GM19035 (cell line): ENCODE data around the gene CNTN2.

Experiments
- ATAC-seq: cut with Tn5 transposase; IDR thresholded peaks from one replicate; pipeline ENCODE4 v1.9.1; 2021; ENCODE audit not compliant: unreplicated experiment

CNTN2 gene

DNA sequence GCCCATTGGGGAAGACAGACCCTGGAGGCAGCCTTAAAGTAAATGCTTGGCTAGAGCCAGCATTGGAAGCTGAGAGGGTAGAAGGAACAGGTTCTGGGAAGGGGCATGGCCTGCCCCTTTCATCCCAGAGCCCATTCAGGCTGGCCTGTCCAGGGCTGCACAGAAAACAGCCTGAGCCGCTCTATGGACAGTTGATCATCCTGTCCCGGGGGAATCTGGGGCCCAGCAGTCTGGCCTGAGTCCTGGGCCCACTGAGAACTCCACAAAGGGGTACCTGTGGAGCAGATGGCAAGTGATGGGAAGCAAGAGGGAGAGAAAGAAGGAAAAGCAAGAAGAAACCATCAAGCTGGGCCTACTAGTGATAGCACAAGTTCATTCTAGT lies 28.0 kb downstream of the CNTN2 start:
- no peak for ATAC-seq

DNA sequence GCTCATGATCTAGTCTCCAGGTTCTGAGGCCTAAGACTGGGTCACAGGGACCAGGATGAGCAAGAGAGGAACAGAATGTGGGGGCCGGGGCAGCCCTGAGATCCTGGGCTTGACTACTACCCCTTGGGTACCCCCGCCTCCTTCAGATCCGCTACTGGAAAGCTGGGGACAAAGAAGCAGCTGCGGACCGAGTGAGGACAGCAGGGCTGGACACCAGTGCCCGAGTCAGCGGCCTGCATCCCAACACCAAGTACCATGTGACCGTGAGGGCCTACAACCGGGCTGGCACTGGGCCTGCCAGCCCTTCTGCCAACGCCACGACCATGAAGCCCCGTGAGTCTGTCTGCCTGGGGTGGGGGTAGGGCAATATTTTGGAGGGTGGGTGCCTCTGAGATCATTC lies 28.8 kb downstream of the CNTN2 start:
- ATAC-seq, result no peak

DNA sequence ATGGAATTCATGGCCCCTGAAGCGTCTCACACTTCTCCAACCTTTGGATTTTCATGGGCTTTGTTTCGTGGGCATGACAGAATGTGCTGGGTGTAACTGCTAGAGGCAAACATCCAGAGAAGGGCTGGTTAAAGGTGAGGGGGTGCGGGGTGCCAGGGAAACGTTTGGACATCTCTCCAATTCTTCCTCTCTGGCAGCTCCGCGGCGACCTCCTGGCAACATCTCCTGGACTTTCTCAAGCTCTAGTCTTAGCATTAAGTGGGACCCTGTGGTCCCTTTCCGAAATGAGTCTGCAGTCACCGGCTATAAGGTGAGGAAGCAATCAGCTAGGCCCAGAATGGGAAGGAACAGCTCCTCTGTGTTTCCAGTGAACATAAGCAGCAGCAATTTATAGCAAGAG lies 29.3 kb downstream of the CNTN2 start:
- ATAC-seq, result no peak

DNA sequence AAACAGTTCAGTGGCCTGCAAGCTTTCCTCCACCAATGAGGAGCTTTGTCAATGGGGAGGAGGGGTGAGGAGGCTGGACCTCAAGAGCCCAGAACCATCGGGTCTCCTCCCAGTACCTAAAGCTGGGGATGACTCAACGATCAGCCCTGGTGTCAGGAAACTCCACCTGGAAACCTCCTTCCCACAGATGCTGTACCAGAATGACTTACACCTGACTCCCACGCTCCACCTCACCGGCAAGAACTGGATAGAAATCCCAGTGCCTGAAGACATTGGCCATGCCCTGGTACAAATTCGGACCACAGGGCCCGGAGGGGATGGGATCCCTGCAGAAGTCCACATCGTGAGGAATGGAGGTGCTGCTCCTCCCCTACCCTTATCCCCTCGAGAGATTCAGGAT lies 29.9 kb downstream of the CNTN2 start:
- no peak for ATAC-seq

DNA sequence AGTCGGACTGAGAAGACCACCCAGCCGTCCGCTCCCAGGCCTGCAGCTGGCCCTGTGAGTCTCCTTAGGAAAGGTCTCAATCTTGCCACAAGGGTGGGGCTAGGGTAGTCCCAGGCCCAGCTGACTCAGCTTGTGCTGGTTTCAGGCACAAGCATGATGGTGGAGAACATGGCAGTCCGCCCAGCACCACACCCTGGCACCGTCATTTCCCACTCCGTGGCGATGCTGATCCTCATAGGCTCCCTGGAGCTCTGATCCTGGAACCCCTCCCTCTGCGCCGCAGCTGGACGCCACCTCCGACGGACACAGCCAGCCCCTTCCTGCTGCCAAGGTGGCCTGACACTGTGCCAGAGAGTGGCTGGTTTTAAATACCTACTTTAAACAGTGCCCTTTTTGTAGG lies 30.5 kb downstream of the CNTN2 start:
- ATAC-seq, result no peak

DNA sequence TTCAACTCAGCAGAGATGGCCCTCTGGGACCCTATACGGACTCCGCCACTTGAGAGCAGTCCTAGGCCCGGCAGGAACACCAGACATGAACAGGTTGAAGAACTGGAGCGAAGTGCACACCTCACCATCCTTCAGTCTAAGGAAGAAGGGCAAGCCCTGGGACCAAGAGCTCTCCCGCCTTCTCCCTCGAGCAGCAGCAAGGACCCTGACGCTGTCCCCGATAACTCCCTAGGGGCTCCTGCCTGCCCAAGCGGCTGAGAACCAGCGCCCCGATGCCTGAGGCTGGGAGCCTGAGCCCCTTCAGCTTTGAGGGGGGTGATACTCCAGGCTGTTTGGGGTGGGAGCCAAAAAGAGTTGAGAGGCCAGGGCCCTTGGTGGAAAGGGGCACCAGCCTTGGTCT lies 31.1 kb downstream of the CNTN2 start:
- ATAC-seq, result no peak

DNA sequence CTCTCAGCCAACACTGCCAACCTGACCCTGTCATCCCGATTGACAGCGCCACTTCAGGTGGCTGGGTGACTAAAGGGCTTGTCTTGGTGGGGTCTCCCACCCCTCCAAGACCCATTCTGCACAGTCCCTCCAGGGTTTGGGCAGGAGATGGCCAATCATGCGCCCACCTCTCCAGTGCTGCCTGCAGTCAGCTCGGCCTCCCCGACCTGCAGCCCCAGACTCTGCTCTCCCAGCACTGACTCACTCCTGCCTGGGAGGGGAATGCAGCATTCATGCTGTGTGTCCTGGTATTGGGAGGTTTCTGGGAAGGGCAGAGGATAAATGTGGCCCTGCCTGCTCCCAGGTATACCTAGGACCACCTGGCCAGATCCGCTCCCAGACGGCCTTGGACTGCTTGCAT lies 31.5 kb downstream of the CNTN2 start:
- no peak for ATAC-seq

DNA sequence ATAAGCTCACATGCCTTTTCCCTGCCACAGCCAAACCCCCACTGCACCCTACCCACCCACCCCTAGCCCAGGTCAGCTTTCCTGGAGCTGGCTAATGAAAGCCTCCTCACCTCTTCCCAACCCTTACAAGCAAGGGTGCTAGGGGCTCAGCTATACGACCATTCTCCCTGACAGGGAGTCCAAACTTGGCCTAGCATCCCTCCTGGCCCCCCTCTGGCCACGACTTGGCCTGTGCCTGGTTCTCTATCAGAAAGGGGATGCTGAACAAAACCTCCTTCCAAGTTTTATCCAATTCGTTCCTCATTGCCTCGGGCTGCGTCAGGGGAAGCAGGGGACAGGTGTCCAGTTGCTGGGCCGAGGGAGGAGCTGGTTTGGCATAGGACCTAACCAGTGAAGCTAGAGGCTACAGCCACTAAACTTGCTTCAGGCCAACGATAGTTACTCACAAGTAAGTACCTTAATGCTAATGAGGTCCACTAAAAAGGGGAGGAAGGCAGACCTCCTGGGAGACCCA lies 32.7 kb downstream of the CNTN2 start:
- no peak for ATAC-seq

DNA sequence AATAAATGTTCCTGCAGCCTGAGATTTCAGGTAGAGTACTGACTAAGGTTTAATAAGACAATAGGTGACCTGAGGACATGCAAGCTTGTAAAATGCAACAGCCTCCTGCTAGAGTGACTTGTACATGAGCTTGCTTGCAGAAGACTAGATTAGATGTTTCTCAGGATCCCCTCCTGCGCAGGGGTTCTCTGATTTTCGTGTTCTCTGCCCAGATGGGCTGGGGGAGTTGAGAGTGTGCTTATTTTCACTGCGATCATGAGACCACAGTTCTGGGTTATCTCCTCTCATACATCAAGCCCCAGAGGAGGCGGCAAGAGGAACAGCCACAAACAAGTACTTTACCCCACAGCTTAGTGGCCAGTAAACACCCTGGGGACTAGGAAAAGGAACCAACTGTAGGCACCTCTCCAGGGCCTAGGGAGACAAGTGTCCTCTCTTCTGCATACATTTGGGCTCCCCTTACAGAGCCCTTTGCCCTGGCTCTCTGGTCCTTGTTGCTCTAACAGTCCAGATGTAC lies 33.3 kb downstream of the CNTN2 start:
- no peak for ATAC-seq

DNA sequence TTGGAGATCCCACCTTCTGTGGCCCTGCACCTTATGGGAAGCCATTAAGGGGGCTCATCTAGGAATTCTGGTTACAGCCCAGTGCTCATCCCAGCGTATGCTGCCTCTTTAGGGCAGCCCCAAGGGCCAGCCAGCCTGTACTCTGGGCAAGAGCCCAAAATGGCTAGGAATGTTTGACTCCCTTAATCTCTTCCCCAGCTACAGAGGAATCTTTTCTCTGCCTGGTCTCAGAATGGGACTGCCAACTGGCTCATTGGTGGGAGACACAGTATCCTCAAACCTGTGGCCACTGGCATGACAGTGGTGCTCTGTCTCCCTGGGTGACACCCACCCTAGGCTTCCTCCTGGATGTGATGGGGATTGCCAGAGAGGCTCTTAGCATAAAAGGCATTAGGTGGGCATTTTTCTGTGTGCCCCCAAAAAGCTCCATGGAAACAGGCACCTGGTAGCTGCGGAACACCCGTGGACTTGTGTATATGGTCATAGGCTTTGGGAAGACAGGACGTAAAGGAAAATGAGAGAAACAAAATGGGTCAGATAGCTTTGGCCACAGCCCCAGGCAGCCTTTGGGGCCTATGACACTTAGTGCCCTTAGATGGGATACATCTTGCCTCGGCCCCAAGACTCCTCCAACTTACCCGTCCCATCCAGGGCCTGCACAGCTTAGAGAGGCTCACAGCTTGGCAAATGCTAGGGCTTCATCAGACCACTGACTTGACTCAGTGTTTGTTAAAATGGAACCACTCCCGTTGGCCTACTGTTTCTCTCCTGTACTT lies 34.3 kb downstream of the CNTN2 start:
- ATAC-seq, result no peak

DNA sequence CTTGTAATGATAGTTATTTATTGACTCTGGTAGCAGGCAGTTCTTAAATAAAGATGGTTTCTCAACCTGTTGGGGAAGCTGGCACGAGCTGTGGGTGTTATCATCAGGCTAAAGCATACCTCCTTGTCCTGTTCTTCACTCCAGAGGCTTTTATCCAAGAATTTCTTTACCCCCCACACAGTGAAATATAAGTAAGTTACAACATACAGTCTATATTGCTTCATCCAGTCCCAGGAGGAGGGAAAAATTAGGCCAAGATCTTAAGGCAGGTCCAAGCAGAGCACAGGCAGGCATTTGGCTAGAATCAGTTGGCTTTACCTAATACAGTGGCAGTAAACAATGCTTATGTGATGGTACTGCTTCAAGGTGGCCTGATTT lies 34.9 kb downstream of the CNTN2 start:
- ATAC-seq, result no peak

DNA sequence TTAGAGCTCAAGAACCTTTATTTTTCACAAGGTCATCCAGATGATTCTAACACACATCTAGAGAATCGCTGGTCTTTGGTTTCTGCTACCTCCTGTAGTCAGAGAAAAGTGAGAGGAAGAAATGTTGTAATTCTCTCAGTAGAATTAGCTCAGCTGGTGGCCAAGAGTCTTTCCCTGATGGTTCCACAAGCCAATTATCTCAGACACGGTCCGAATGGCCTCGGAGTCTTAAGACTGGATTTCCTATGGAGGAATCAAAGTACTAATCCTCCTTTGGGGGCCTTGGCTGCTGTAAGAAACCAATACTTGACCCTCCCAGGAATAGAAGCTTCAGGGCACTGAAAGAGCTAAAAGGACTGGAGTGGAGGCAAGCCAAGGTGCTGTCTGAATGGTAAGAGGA lies 39.4 kb downstream of the CNTN2 start:
- no peak for ATAC-seq

DNA sequence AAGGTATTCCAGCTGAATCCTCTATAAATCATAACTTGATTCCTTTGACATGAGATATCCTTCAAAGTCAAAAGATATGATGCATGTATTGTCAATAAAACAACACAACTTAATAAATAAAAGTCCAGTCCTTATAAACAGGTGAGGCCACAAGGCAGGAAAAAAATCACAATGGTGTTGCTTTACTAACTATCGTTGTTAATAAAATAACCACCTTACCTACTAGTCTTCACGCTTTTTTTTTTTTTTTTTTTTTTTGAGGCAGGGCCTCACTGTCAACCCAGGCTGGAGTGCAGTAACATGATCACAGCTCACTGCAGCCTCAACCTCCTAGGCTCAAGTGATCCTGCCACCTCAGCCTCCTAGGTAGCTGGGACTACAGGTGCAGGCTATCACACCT lies 41.3 kb downstream of the CNTN2 start, which contains the start of gene TMEM81:
Gene TMEM81 (minus strand): TSS at position 101 of the 400 bp plus-strand sequence. CDS start 140 bp downstream, outside the sequence.
- ATAC-seq, result no peak

DNA sequence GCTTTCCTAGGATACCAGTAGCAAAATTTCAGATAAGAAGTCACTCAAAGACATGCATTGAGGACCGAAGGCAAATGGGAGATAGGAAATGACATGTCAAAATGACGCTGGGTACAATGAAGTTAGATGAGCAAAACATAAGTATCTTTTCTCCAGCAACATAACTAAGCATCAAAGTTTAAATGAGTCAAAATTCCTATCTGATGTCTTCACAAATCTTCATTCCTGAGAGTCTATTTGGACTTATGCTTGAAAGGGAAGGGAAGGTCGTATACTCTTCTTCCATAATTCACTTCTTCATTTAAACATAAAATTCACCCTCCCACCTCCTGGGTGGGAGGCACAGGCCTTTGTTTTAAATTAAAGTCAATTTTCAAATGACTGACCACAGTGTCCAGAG lies 45.3 kb downstream of the CNTN2 start:
- ATAC-seq, result no peak

DNA sequence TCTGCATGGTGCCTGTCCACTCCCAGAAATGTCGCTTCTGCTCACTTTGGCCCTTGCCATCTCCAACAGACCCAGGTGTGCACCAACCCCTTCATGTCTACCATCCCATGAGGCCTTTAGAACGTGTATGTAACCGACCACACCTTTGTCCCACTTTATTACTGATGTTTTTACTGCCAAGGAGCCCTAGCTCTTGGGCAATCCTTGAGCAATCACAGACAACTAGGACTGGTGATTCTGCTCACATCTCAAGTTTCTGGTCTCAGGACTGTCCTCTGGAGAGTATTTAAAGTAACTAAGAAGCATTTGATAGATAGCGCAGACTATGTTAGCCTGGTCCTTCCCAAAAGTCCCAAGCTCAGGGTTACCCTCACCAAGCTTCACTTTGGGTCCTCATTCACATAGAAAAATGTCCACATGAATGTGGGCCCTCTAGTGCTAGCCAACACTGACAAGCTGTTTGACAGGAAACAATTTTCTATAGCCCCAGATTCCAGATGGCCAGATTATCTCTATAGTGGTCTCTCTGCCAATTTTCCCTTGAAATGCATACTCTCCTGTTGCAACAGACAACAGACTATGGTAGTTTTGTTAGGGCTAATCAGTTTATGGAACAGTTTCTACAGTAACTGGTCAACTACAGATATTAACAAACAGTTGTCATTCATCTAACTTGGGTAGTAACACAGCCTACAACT lies 48.2 kb downstream of the CNTN2 start:
- no peak for ATAC-seq

DNA sequence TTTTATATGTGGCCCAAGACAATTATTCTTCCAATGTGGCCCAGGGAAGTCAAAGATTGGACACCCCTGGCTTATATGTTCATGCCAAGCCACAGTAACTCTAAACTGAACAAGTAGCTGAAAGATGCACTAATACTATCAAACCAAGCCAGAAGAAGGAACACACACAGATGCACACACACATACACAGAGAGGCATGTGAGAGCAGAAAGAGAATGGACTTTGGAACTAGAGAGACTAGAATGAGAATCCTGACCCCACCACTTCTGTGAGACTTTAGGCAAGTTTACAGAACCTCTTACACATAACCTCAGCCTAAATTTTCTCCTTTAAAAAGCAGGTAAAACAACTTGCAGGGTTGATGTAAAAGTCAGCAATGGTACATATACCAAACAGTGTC lies 52.4 kb downstream of the CNTN2 start:
- no peak for ATAC-seq

DNA sequence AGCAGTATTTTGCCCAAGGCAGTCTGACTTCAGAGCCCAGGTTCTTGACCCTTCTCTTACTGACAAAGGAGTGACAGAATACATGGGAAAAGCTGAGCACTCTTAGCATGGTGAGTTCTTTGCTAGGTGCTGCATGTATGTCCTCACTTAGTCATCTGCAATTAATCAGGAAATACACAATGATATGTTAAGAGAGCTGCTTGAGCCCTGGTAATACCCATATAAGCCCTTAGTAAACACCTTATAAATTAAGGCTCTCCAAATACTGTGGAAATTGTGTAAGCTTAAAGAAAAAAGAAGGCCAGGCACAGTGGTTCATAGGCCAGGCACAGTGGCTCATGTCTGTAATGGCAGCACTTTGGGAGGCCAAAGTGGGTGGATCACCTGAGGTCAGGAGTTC lies 55.2 kb downstream of the CNTN2 start:
- ATAC-seq, result no peak

DNA sequence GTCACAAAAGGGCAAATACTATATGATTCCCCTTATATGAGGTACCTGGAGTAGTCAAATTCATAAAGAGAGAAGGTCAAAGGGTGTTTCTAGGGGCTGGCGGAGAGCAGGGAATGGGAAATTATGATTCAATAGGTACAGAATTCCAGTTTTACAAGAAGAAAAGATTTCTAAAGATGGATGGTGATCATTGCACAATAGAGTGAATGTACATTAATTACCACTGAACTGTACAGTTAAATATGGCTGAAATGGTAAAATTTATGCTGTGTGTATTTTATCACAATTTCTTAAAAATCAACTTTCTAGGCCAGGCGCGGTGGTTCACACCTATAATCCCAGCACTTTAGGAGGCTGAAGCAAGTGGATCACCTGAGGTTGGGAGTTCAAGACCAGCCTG lies 59.4 kb downstream of the CNTN2 start:
- ATAC-seq, result no peak

DNA sequence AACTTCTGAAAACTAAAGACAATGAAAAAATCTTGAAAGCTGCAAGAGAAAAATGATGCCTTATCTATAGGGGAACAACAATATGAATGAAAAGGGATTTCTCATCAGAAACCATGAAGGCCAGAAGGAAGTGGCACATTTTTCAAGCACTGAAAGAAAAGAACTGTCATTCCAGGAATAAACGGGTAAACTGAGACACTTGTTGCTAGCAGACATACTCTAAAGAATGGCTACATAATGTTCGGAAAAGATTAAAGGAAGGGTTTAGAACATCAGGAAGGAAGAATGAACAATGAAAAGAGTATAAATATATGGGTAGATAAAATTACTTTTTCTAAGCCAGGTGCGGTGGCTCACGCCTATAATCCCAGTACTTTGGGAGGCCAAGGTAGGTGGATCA lies 64.3 kb downstream of the CNTN2 start:
- no peak for ATAC-seq

DNA sequence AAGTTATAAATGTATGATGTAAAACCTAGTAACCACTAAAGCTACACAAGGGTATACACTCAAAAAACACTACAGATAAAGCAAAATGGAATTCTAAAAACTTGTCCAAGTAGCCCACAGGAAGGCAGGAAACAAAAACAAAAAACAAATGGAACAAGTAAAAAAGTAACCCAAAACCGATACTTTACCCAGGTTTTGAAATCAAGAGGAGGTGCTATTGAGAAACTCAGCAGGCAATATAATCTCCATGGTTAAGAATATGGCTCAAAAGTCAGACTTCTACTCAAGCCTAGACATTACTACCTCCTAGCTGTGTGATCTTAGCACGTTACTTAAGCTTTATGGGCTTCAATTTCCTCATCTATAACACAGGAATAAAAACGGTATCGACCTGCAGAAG lies 65.5 kb downstream of the CNTN2 start:
- no peak for ATAC-seq

DNA sequence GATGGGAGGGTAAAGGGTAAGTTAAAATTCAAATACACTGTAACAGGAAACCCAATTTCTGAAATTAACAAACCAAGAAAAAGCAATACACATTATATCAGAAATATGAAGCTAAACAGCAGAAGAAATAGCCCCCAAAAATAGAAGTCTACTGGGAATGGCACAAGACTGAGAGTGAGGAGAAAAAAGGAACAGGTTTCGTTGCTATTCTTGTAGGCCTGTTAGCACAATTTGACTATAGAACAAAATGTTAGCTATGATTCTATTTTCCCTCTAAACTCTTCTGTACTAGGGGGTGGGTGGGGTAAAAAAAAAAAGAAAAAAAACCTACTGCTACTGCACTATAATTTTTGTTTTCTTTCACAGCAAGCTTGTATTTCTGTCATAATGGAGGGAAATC lies 66.3 kb downstream of the CNTN2 start:
- ATAC-seq, result no peak

DNA sequence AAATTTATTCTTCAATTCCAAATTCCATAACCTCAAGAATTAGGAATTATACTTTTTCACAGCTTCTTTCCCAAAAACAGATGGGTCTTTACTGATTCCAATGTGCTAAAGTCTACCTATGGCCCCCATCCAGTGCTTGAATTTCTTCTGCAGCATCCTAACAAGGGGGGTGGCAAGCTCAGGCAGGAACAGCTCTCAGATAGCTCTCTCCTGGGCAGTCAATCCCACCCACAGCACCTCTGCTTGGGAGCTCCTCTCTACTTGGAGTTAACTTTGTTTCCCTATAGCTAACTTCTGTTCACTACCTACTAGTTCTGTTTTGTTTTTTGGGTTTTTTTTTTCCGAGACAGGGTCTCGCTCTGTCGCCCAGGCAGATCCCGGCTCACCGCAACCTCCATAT lies 66.7 kb downstream of the CNTN2 start:
- ATAC-seq, result no peak
